GM19099 (cell line): ENCODE results near the gene STIM1.

Experiments used
- POLR2A ChIP-seq: IDR thresholded peaks from 3 replicates; pipeline ENCODE4 v1.6.1; 2011; ENCODE audit warnings: low read depth; ENCODE audit not compliant: insufficient read length; ENCODE audit errors: extremely low read depth

STIM1 gene

DNA sequence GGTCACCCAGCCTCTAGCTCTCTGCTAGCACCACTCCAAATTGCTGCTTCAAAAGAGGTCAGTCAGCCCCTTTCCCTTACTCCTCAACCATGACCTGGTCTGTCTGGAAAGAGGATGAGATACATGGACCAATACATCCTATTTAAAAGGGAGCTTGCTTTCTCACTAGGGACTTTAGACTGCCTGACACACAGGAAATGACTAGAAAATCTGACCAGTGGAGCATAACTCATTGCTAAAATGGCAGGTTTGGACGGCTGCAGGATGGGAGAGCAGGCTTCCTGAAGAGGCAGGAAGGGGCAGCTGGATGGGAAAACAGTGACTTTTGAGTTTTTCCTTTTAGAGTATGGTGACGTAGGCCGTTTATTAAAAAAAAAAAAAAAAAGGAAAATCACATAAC is 25.3 kb downstream of the STIM1 start:
- no peak for TF ChIP-seq POLR2A

DNA sequence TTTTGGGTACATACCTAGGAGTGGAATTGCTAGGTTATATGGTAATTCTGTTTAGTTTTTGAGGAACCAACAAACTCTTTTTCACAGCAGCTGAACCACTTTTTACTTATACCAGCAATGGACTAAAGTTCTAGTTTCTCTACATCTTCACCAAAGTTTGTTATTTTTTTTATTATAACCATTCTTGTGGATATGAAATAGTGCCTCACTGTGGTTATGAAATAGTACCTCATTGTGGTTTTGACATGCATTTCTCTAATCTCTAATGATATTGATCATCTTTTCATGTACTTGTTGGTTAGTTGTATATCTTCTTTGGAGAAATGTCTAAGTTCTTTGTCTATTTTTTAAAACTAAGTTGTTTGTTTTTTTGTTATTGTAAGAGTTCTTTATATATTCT is 27.2 kb downstream of the STIM1 start:
- no peak for TF ChIP-seq POLR2A

DNA sequence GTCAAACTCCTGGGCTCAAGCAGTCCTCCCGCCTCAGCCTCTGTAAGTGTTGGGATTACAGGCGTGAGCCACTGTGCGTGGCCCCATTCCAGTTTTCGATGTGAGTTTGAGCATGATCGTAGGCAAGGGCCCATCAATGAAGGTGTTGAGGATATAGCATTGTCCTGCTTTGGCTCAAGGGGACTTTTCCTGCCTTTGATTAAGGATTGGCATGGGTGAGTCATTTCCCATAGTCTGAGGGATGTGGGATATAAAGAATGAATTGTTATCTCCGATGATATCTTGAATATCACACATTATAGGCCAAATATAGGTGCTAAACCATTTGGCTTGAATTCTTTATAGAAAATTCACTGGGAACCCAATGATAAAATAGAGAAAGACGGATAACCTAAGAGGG is 30.4 kb downstream of the STIM1 start:
- TF ChIP-seq POLR2A = no peak

DNA sequence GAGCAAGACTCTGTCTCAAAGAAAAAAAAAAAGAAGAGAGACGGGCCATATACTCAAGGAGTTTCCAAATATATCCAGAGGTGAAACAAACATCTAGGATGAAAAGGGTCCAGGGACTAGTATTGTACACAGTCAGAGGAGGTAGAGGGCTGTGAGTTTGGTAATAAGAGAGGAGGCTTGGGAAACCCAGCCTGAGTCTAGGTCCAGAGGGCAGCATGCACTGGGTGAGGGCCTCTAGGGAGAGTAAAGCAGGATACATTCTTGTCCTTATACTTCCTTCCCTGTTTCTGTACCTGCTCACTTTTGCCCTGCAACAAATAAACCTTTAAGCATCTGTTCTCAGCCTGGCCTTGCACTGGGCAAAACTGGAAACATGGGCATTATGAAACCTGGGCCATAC is 31.5 kb downstream of the STIM1 start:
- no peak for TF ChIP-seq POLR2A

DNA sequence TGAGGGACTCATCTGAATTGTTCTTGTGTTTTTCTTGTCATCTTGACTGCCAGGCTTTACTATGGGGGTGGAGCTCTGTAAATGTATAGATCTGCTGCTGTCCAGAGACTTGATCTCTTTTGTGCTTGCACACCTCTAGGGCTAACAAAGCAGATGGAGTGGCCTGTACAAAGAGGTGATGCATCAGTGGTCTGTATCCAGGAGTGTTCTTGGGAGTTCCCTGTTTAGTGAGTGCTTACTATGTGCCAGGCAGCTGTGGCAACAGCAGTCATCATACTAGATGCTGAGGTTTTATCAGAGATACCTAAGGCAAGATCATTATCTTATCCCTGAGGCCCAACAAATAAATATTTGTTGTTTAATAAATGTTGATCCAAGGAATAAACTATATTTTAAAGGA is 33.4 kb downstream of the STIM1 start:
- TF ChIP-seq POLR2A = no peak

DNA sequence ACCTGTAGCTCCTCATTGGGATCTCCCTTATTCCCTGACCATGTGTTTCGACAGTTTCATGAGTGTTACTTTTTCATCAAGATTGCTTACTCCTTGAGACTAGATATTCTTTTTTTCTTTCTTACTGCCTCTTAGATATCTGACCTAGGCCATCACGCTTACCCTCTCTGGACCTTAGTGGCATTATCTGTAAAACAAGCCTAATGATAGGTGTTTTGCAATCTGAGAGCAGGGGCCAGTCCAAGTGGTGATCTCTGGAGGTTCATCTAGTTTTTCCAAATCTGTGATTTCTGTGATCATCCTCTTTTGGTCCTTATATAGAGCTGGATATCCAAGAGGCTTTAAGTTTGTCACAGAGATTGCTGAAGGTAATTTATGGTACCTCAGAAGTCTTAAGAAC is 34.5 kb downstream of the STIM1 start:
- TF ChIP-seq POLR2A = no peak

DNA sequence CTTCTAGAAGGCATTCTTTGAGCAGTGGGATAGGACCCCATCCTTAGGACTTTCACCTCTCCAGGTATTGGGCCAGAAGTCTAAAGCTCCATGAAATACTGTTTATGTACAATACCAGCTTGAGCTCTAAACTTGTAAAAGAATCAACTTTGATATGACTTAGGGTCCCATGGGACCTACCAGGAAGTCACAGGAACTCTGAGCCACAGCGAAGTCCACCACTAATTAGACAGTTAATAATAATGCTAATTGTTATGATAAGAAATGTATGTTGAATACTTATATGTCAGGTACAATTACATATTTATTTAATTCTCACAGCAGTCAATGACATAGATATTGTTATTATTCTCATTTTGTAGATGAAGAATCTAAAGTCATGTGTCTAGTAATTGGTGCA is 35.3 kb downstream of the STIM1 start:
- TF ChIP-seq POLR2A = no peak

DNA sequence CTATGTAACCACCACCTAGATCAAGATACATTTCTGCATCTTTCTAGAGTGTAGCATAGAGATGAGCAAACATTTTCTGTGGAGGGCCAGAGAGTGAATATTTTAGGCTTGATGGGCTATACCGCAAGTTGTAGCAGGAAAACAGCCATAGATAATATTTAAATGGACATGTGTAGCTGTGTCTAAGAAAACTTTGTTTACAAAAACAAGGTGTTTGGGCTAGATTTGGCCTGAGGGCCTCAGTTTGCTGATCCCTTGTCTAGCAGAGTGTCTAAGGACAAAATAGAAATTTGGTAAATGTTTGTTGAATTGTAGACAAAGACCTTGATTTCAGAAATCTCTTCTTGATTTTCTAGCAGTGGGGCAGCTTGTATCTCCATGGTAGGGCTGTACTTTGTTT is 36.3 kb downstream of the STIM1 start:
- no peak for TF ChIP-seq POLR2A

DNA sequence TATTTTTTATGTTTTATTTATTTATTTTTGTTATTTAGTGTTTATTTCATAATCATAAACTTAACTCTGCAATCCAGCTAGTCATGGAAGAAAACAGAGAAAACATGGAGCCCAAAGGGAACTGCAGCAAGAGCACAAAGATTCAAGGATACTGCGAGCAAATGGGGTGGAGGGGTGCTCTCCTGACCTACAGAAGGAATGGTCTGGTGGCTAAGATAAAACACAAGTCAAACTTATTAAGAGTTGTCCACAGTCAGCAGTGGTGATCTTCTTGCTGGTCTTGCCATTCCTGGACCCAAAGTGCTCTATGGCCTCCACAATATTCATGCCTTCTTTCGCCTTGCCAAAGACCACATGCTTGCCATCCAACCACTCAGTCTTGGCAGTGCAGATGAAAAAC is 36.7 kb downstream of the STIM1 start:
- no peak for TF ChIP-seq POLR2A

DNA sequence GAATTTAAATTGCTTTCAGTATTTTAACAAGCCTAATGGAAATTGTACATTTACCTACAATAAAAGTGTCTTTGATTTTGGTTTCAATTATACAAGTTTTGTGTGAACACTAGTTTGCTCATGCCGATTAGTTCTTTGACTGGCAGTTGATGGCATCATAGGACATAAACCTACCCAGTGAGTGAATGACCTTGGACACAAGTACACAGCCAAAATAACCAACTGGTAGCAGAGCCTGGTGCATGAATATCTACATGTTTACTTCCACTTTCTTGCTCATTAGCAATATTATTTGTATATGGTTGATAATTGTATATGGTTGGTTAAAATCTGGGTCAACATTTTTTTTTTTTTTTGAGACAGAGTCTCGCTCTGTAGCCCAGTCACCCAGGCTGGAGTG is 37.8 kb downstream of the STIM1 start:
- TF ChIP-seq POLR2A = no peak

DNA sequence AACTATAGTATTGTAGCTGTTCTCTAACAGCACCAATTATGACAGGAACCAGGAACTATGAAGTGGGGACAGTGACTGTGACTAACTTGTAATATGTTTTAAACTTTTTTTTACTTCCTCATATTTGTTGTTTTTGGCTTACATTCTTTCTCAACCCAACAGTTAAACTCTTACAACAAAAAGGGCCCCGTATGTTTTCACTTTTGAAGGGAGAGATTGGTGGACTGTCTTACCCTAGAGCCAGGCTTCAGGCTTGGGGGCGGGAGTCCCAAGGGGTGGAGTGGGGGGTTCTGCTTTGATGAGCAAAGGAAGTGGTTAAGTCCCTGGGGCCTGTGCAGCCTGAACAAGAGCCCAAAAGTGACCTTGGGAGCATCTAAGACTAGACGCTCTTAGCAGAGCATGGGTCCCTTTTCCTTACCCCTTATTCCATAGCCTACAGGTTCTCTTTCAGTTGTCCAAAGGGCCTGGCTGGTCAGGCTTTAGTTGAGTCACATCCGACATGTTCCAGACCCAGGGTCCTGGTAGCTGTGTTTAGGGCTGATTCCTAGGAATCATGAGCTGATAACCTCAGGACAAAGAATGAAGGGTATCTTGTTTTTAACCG is 38.8 kb downstream of the STIM1 start:
- peak; percentile 51 for TF ChIP-seq POLR2A

DNA sequence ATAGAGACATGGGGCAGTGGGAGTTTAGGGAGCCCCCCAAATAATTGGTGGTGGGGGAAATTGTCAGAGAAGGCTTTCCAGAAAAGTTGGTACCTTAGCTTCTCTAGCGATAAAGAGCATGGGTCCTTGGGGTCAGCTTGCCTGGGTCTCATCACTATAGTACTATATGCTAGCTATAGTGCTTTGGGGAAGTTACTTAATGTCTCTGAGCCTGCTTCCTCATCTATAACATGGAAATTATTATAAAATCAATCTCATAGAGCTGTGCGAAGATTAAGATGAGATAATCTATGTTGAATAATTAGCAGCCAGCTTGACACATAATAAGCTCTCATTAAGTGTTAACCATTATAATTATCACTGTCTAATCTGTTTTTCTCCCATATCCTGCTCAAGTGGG is 41.2 kb downstream of the STIM1 start:
- no peak for TF ChIP-seq POLR2A

DNA sequence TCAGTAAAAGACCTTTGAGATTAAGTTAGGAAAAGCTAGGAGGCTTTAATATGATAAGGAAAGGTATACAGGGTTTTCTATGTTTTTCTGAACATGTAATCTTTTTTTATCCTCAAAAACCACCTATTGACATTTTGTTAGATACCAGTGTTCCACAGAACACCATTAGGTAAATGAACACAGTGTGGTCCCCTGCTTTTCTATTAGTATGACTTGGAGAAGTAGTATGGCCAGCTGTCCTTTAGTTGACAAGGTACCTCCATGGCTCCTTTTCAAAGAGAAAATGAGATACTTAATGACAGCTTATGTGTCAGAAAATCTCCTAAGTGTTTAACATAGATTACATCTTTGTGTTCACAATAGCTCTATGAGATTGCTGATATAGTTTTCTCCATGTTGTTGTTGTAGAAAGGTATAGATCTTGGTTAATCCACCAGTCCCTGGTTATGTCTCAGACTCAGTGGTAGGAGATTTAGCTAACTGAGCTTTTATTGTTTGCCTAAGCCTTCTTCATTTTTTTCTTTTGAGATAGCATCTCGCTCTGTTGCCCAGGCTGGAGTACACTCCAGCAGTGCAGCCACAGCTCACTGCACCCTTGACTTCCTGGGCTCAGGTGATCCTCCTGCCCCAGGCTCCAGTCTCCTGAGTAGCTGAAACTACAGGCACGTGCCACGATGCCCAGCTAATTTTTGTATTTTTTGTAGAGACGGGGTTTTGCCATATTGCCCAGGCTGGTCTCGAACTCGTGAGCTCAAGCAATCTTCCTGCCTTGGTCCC is 46.0 kb downstream of the STIM1 start:
- TF ChIP-seq POLR2A = no peak

DNA sequence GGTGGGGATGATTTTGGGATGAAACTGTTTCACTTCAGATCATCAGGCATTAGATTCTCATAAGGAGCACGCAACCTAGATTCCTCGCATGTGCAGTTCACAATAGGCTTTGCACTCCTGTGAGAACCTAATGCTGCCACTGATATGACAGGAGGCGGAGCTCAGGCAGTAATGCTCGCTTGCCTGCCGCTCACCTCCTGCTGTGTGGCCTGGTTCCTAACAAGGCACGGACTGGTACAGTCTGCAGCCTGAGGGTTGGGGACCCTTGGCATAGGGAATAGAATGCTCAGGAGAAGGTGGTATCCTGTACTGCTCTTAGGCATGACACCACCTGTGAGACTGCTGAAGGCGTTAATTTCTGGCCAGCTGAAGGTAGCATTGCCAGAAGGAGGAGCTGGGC is 47.0 kb downstream of the STIM1 start:
- TF ChIP-seq POLR2A = no peak

DNA sequence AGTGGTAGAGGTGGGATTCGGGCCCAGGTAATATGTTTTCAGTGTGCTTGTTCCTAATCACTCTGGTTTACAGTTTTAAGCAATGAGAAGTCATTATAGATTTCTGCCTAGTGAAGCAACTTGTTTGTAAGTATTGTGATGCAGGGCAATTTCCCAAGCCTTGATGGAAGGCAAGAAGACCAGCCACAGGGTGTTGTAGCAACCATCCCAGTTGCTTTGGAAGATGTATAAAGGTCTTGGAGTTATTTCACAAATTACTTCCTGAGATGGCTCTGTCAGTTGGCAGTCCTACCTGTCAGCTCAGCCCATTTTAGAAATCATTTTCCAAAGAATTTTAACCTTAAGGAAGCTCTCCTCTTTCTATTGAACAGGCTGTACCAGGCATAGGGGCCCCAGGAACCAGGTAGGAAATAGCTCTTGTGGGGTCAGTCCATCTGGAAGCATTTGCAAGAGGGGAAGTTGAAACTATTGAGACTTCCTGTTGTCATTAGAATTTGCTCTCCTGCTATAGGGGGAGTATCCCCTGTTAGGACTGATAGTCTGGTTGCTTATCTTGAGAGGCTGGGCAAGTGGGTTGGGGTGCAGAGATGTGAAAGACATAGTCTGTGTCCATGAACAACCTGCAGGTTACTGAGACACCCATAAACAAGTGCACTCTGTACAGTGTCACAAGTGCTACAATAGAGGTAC is 47.9 kb downstream of the STIM1 start:
- TF ChIP-seq POLR2A = no peak

DNA sequence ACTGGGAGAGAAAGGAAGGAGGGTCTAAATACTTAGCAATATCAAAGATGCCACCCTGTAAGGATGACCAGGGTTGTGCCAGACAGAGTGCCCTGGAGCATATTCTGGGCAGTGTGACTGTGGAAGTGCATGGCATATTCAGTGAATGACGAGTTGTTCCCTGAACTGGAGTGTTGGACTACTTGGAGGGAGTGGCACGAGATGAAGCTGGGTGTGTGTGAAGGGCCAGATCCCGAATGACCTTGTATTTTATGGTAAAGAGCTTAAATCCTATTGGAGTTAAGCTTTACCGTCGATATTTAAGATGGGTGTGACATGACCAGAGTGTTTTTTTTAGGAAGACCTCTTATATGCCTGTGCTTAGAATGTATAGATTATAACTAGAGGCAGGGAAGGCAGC is 48.8 kb downstream of the STIM1 start:
- TF ChIP-seq POLR2A = no peak

DNA sequence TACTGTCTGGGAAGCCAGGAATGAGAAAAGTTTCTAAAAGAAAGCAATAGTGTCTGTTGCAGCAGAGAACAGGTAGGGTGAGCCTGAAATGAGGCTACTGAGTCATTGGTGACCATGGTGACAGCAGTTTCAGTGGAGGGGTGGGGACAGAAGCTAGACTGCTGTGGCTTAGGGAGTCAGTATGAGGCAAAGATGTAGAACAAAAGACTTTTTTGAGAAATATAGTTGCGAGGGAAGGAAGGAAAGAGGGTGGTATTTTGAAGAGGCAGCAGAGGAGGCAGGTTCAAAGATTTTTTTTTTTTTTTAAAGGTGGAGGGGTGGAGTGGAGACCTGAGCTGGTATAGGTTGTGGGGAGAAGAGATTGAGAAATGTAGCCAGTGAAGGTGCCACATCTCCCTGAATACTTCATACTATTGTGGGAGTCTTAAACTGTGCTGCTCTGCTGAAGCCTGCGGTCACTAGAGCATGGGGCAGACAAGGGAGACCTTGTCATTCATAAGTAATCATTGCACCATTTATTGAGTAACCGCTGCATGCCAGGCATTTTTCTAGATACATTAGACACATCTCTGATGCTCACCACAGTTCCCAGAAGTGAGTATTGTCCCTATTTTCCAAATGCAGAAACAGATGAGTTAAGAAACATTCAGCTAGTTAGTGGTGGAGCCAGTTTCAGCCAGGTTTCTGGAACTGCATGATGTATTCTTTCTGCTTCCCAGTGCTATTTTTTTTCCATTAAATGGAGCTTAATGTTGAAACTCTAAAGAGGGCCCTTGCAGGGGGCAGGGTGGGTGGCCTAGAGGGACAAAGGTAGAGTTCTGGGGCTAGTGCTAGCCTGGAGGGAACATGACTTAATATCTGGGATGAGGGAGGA is 49.9 kb downstream of the STIM1 start:
- TF ChIP-seq POLR2A = no peak
